K562 (cell line): Measurements from ENCODE around the gene POLR1C. TPM values are rescaled to one million over a fixed set of nuclear protein-coding genes. Genes with fewer than 3 reads are reported as not detected.

Source experiments
- KDM5B ChIP-seq: fragments of 200-600 bp; sonication (generic); IDR thresholded peaks from 2 replicates; pipeline ENCODE4 v1.6.1; 2012; ENCODE audit warnings: low read depth, mild to moderate bottlenecking, moderate library complexity, low read length, control low read depth, inconsistent platforms; ENCODE audit not compliant: insufficient replicate concordance
- POLR2G ChIP-seq: fragments of 200-400 bp; formaldehyde crosslinking; IDR thresholded peaks from 2 replicates; pipeline ENCODE4 v1.6.1; 2017; ENCODE audit warnings: low read depth, mild to moderate bottlenecking, antibody characterized with exemption, low read length, moderate library complexity
- RUNX1 ChIP-seq: sonication (generic); IDR thresholded peaks from 2 replicates; pipeline ENCODE4 v1.6.1; 2016; ENCODE audit warnings: antibody characterized with exemption, low read depth
- TBP ChIP-seq: optimal IDR thresholded peaks from 2 replicates; pipeline ENCODE3; 2011; ENCODE audit warnings: low read depth, low read length, improper control_type of control experiment
- YY1 ChIP-seq, 3 experiments: IDR thresholded peaks; 2 replicates each; pipeline ENCODE4 v1.6.1; 2011; ENCODE audit warnings: low read length in 2 of 3, mild to moderate bottlenecking in 2 of 3, moderate library complexity in 2 of 3, borderline replicate concordance in 1 of 3, control low read depth in 1 of 3, low read depth in 1 of 3; ENCODE audit not compliant: insufficient read depth in 3 of 3, insufficient replicate concordance in 2 of 3, control insufficient read depth in 1 of 3, insufficient read length in 1 of 3; ENCODE audit errors: extremely low read depth in 1 of 3
- polyA plus RNA-seq, 8 experiments: library from polyadenylated mRNA; depleted of rRNA in 4 of 8; stranded (reverse) in 5 of 8; unstranded in 3 of 8; fragments of >200 nt; fragmentation: Nextera tagmentation in 2 of 8; fragmentation: Illumina TruSeq in 1 of 8; extraction: Ambion mirVana in 2 of 8; extraction: Trizol in 1 of 8; gene quantifications; 2 replicates each; pipeline versions ENCODE4 v1.2.1 to v1.2.3, GENCODE V29; 2011 to 2014; ENCODE audit warnings: inconsistent platforms in 1 of 8, missing spikeins in 1 of 8
- total RNA-seq, 7 experiments: library from RNA; depleted of rRNA in 6 of 7; stranded (reverse); fragments of >200 nt in 6 of 7; fragmentation: Illumina TruSeq in 2 of 7; extraction: Trizol in 2 of 7; gene quantifications; 2 replicates each; pipeline versions ENCODE4 v1.2.1 to v1.2.3, GENCODE V29; 2011 to 2021; ENCODE audit warnings: low replicate concordance in 1 of 7
- TF ChIP-seq, protein P1 (sequence below), 2 experiments: fragments of 450-650 bp; IDR thresholded peaks; 2 replicates each; pipeline ENCODE4 v1.6.1; 2016
- TF ChIP-seq, protein P2 (sequence below): fragments of 450-650 bp; formaldehyde crosslinking; IDR thresholded peaks from 2 replicates; pipeline ENCODE4 v1.4.0; 2022; ENCODE audit warnings: mild to moderate bottlenecking, moderate library complexity

POLR1C gene
- total and polyA plus RNA-seq, 9 of the 15 experiments (the other 6 are each of a cell fraction or from before 2014, with no cell fraction given) = 83.5 to 429 (median 120) TPM

DNA sequence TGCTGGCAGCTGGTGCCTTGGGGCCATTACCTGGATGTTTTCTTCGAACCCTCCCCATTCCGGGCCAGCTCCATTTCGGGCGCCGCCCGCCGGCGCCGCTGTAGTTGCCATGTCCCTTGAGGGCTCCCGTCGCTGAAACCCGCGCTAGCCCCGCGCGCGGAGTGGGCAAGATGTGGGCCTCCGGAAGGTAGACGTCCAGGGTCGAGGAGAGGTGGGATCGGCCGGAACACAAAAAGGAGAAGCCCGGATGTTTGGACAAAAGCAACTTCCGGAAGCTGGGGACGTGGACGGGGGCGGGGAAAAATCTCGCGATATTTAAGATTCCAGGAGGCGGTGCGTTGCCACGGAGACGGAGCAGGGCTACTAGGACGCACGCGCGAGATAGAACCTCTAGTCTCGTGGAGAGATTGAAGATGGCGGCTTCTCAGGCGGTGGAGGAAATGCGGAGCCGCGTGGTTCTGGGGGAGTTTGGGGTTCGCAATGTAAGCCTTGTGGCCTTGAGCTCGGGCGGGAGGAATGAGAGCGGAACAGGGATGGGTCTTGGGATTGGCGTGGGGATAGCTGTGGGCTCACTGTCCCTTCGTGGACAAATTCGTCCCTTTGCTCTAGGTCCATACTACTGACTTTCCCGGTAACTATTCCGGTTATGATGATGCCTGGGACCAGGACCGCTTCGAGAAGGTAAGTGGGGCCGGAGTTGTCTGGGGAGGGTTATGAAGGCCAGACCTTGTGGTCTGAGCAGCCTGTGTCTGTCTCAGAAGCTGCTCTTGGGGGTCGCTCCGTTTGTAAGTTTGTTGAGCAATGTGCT is at the start of gene POLR1C, which contains the start of gene YIPF3 (continued):
- TF ChIP-seq TBP (peak; percentile 91), YY1 (IDR thresholded peaks at IDR 0.05; ENCODE audit: borderline replicate concordance in 1 of 3, control insufficient read depth in 1 of 3, extremely low read depth in 1 of 3, insufficient read depth in 3 of 3, insufficient read length in 1 of 3, insufficient replicate concordance in 2 of 3, low read depth in 1 of 3, low read length in 2 of 3) (peak; percentile 83 to 97 (median 95)), RUNX1 (0 out of 2 replicates have a peak, but pooled peaks have one; percentile 46), KDM5B (peak; percentile 97), POLR2G (peak; percentile 97)
- TF ChIP-seq, protein P1, sequence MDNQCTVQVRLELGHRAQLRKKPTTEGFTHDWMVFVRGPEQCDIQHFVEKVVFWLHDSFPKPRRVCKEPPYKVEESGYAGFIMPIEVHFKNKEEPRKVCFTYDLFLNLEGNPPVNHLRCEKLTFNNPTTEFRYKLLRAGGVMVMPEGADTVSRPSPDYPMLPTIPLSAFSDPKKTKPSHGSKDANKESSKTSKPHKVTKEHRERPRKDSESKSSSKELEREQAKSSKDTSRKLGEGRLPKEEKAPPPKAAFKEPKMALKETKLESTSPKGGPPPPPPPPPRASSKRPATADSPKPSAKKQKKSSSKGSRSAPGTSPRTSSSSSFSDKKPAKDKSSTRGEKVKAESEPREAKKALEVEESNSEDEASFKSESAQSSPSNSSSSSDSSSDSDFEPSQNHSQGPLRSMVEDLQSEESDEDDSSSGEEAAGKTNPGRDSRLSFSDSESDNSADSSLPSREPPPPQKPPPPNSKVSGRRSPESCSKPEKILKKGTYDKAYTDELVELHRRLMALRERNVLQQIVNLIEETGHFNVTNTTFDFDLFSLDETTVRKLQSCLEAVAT (IDR thresholded peaks at IDR 0.05) = 0 out of 4 replicates have a peak, but pooled peaks of 1 of the 2 experiments have one; percentile 33
- TF ChIP-seq, protein P2, sequence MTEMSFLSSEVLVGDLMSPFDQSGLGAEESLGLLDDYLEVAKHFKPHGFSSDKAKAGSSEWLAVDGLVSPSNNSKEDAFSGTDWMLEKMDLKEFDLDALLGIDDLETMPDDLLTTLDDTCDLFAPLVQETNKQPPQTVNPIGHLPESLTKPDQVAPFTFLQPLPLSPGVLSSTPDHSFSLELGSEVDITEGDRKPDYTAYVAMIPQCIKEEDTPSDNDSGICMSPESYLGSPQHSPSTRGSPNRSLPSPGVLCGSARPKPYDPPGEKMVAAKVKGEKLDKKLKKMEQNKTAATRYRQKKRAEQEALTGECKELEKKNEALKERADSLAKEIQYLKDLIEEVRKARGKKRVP = no peak
